HG03097 (cell line): ENCODE results near the gene MFF.
"Not testable (repeated sequence)": the region's sequence is repeated elsewhere in the genome, so short reads cannot be mapped to it uniquely, and the experiment has no call there.

ENCODE experiments used
- ATAC-seq: cut with Tn5 transposase; IDR thresholded peaks from one replicate; pipeline ENCODE4 v1.9.1; 2021; ENCODE audit not compliant: unreplicated experiment, low FRiP score

The MFF gene

GRCh38 chr2:227326783-227327182, 1.7 kb downstream of the MFF start:
- ATAC-seq = no peak

GRCh38 chr2:227335713-227336112, 10.7 kb downstream of the MFF start:
- no peak for ATAC-seq

- ATAC-seq = no peak
These were observed 12.4 kb downstream of the MFF start for GRCh38 chr2:227337442-227337841.

- ATAC-seq = no peak
These were observed 14.1 kb downstream of the MFF start for GRCh38 chr2:227339098-227339599.

GRCh38 chr2:227340106-227340505, 15.1 kb downstream of the MFF start:
- no peak for ATAC-seq

GRCh38 chr2:227341553-227341952, 16.5 kb downstream of the MFF start:
- no peak for ATAC-seq

- ATAC-seq = no peak
These were observed 19.2 kb downstream of the MFF start for GRCh38 chr2:227344231-227344630.

GRCh38 chr2:227347117-227347516, 22.1 kb downstream of the MFF start:
- ATAC-seq = no peak

GRCh38 chr2:227348324-227348723, 23.3 kb downstream of the MFF start:
- no peak for ATAC-seq

GRCh38 chr2:227349989-227350612, 25.1 kb downstream of the MFF start:
- no peak for ATAC-seq

- peak; percentile 64 for ATAC-seq
These were observed 26.6 kb downstream of the MFF start for GRCh38 chr2:227351639-227352038.

- no peak for ATAC-seq
These were observed 35.3 kb downstream of the MFF start for GRCh38 chr2:227360351-227360750.

- no peak for ATAC-seq
These were observed 38.7 kb downstream of the MFF start for GRCh38 chr2:227363756-227364155.

- ATAC-seq = not testable (repeated sequence)
These were observed 39.7 kb downstream of the MFF start for GRCh38 chr2:227364585-227365263.

GRCh38 chr2:227365833-227366232, 40.8 kb downstream of the MFF start:
- ATAC-seq = no peak

- ATAC-seq = no peak
These were observed 41.8 kb downstream of the MFF start for GRCh38 chr2:227366769-227367426.

GRCh38 chr2:227367427-227367795, 42.4 kb downstream of the MFF start:
- no peak for ATAC-seq

- no peak for ATAC-seq
These were observed 43.5 kb downstream of the MFF start for GRCh38 chr2:227368574-227368973.

- ATAC-seq = no peak
These were observed 45.0 kb downstream of the MFF start for GRCh38 chr2:227370092-227370491.

- no peak for ATAC-seq
These were observed 45.8 kb downstream of the MFF start for GRCh38 chr2:227370791-227371312.

GRCh38 chr2:227373389-227373788, 48.3 kb downstream of the MFF start:
- ATAC-seq = no peak

- no peak for ATAC-seq
These were observed 49.1 kb downstream of the MFF start for GRCh38 chr2:227374158-227374557.
